GM20431 (cell line): ENCODE measurements around the gene GCSH.

ENCODE experiments used
- in situ Hi-C: fragments of 300-500 bp; cut with MseI, MboI; formaldehyde crosslinking; loops from one replicate; pipeline ENCODE4 v1.15.0; 2020; ENCODE audit warnings: low sequenced_read_pairs; ENCODE audit not compliant: unreplicated experiment

Gene GCSH

DNA sequence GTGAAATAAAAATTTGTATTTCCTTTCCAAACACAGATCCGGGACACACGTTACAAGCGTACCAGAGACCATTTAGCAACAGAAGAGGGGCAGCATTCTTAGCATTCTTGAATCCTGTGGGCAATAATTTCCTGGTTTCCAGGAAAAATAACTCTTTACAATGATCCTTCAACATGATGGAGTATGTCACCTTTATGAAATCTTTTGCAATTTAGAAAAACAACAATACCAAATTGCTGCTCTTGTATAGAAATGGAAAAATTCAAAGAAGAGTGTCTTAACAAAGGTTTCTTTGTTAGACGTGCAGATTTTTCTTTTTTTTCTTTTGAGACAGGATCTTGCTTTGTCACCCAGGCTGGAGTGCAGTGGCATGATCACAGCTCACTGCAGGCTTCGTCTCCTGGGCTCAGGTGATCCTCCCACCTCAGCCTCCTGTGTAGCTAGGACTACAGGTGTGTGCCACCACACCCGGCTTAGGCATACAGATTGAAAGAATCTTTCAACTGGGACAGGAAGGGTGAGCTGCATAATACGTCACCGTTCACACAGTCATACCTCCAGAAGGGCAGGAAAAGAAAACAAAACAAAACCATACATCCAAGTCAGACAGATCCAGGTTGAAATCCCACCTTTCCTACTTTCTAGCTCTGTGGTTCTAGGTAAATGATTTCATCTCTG is 10.8 kb upstream of the GCSH start:
- in situ Hi-C loops = no loop called here

DNA sequence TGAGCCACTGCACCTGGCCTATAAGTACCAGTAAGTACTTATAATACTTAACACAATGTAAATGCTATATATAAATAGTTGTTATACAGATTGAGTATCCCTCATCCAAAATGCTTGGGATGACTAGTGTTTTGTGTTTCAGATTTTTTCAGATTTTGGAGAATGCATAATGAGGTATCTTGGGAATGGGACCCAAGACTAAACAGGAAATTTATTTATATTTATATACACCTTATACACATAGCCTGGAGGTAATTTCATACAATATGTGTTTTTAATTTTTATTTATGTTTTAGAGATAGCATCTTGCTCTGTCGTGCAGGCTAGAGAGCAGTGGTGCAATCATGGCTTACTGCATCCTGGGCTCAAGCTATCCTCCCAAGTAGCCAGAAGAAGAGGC is 9.8 kb upstream of the GCSH start:
- in situ Hi-C loops = no loop called here

DNA sequence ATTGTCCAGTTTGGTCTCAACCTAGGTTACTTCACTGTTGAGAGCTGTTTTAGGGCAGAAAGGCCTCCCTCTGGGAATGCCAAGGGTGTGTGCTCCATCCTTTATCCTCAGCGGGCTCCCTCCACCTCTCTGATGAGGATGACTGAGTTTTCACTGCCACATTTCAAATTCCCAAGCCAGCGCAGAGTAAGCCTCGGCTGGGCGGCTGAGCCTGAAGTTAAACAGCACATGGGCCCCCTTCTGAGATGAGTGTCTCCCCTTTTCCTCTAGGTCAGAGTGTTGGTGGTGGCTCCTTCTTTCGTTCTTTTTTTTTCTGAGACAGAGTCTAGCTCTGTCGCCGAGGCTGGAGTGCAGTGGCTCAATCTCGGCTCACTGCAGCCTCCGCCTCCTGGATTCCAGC is 5.5 kb upstream of the GCSH start:
- in situ Hi-C loops = no loop called here

DNA sequence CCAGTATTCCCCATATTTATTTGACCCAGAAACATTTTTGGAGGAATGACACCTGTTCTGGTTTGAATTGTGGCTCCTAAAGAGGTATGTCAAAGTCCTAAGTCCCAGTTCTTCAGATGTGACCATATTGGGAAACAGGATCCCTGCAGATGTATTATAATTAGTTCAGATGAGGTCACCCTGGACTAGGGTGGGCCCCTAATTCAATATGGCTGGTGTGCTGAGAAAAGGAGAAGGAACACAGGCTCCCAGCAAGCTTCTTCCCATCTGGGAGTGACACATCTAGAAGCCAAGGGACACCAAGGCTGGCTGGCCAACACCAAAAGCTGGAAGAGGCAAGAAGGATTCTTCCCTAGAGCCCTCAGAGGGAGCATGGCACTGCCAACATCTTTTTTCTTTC is 3.8 kb upstream of the GCSH start:
- in situ Hi-C loops = no loop called here

DNA sequence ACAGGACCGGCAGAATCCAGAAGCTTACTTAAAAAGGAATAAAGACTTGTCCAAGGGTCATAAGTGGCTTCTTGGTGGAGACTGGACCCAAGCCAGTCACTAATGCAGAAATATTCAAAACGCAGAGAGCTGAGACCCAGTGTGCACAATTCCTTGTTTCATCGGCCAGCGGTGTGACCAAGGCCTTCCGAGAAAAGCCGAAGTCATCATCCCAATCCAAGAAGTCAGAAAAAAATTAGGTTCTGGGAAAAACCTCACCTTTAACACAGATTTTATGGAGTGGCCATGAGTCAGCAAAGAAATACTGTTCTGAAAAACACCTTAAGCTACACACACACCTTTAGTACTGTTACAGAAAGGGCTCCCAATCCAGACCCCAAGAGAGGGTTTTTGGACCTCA is 1.0 kb upstream of the GCSH start:
- in situ Hi-C loops = no loop called here

DNA sequence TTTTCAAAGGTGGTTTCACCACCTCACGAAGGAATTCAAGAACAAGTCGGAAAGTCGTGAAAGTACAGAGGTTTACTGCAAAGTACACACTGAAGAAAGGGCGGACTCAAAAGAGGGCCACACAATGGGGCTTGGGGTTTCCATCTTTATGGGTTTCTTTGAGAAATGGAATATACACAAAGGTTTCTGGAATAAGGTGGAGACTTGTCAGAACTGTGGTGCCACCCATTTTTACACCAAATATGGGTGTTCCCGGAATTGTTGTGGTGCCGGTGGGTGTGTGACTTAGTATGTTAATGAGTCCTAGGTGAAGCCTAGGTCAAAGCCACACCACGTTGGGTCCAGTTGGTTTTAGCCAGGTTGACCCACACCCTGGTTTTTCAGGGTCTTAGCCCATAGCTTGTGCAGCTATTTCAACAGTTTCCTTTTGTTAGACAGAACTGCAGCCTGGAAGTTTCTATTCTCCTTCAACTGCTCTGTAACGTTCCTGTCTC is 567 bp upstream of the GCSH start:
- in situ Hi-C loops = no loop called here

DNA sequence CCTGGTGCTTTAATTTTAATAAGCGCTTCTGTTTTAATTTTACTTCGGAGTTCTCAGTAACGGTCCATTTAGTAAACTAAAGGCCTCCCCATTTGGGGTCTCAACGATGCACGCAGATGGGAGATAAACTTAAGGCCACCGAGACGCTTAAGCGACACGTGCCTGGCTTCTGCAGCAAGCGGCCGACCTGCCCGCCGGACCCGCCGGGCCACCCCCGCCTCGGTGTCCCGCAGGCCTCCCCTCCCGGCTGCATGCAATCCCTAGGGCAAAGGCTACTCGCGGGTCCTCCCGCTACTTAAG is 592 bp downstream of the GCSH start:
- in situ Hi-C loops = no loop called here

DNA sequence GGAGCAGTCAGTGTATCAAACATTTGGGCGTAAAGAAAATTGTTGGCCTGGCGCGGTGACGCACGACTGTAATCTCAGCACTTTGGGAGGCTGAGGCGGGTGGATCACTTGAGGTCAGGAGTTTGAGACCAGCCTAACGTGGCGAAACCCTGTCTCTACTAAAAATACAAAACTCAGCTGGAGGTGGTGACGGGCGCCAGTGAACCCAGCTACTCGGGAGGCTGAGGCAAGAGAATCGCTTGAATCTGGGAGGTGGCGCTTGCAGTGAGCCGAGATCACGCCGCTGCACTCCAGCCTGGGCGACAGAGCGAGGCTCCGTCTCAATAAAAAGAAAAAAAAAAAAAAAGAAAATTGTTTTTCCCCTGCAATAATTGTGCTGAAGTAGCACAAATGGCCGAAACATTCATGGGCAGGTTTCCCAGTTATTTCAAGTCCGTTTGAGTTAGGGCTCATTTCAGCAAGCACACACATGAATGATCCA is 1.4 kb downstream of the GCSH start:
- in situ Hi-C loops = no loop called here

DNA sequence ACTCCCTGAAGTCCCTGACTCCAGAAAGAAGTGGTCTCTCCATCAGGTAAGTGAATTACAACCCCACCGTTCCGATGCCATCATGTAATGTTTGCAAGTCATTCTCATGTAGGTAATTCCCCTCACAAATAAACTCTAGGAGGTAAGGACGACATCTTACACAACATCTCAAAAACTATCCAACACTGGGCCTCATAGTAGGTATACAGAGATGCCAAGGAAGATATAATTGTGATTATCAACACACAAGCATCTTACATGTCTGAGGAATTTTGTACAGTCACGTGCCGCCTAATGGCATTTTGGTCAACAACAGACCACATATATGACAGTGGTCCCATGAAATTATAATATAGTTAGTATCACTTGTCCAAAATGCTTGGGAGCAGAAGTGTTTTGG is 7.4 kb downstream of the GCSH start:
- in situ Hi-C loops = no loop called here

DNA sequence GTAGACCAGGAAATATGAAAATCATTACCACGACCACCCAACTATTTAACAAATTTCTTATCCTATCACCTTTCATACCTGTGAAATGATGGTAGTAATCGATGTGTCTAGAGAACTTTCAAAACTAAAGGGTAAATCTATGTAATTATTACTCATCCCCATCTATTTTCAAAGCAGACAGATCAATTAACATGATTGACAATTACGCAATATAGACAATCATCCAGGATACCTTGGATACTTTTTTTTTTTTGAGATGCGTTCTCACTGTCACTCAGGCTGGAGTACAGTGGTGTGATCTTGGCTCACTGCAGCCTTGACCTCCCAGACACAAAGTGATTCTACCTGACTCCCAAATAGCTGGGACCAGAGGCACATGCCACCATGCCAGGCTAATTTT is 15.2 kb downstream of the GCSH start:
- in situ Hi-C loops = no loop called here

DNA sequence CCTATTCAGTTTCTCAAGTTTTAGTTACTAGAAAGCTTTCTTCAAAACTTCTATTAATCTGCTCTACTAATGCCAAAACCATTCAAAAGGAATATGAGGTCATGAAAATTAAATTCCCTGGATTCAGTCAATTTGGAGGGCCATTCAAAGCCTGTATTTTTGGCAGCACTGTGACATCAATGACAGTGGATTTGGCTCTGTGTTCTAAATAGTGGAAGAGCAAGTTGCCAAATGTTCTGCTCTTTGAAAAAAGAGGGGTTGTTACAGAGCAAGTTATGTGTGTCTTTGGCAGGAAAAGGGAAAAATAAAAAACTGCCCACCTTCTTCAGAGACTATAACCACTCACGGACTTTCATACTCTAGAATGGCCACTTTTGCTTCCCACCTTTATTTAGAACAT is 16.0 kb downstream of the GCSH start:
- in situ Hi-C loops = no loop called here

DNA sequence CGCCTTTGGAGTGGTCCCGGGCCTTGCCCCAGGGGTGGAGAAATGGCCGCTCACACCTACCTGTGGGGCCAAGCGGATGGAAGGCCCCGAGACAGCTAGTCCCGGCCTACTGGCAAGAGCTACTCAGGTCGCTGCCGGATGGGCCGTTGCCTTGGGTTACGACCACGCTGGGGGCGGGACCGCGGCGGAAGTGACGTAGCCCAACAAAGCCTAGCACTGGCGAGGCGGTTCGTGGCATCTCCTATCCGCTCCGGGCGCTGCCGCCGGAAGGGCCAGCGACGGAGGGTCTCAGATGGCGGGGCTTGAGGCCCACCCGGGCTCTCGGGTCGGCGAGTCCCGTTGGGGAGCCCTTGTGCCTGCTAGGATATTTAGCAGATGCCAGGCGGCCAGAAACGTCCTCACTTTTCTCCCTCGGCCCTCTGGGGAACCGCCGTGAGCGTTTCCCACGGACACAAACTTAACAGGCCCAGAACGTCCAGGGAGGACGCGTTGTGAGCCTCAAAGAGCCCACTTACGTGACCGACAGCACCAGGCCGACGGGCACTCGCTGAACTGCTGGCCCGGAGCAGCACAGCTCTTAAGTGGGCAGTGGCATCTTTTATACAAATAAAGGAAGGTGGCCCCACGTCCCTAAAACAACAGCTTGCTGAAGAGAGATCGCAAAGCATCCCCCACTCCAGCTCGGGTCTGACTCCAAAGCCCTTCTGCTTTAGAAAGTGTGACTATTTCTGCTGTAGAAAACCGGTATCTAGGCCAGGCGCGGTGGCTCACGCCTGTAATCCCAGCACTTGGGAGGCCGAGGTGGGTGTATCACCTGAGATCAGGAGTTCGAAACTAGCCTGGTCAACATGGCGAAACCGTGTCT is 18.9 kb downstream of the GCSH start, which contains the start of gene C16orf46:
C16orf46 (minus strand) TSS at position 163 of the 865 bp plus-strand sequence. CDS start 13,283 bp downstream, outside the sequence.
- in situ Hi-C loops = no loop called here

DNA sequence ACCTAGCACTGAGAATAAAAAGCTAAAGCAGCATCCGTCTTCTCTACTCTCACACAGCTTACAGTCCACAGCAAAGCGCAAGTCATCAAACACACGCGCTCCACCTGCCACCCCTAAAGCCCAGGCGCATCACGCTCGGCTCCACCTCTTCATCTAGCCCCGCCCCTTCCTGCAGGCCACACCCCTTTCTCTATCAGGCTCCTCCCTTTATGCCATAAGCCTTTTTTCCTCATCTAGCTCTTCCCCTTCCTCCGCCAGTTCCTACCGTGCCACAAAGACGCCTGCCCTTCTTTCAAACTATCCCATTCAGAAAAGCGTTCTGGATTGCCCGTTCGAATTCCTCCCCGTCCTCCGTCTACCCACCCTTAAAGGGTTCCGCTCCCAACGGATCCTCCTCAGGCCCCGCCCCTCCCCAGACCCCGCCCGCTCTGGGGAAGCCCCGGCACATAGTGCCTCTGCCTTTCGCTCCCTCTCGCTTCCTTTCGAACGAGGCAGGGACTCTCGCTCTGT is 19.6 kb downstream of the GCSH start:
- in situ Hi-C loops = no loop called here

DNA sequence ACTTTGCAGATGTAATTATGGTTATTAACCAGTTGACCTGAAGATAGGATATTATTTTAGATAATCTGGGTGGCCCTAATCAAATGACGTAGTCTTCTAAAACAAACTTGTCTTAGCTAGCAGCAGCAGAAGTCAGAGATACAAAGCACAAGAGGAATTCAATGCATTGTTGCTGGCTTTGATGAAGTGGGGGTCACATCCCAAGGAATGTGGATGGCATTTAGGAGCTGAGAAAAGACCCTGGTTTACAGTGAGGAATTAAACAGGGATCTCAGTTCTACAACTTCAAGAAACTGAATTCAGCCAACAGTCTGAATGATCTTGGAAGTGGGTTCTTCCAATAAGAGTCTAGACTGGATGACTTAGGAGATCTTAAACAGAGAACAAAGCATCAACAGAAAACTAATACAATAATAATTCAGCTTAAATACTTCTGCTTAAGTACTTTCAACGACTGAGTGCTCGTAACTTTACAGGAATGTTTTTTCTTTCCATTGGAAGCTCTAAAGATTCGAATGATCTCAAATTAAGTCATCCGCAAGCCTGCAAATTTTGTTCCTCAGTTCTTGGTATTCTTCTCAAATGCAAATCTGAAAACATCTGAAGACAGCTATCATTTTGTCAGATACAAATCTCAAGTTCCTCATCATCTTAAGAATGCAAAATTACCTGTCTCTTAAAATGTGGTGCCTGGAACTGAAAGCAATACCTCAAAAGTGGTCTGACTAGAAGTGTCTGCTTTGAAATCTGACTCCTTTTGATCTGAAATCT is 22.4 kb downstream of the GCSH start:
- in situ Hi-C loops = no loop called here

DNA sequence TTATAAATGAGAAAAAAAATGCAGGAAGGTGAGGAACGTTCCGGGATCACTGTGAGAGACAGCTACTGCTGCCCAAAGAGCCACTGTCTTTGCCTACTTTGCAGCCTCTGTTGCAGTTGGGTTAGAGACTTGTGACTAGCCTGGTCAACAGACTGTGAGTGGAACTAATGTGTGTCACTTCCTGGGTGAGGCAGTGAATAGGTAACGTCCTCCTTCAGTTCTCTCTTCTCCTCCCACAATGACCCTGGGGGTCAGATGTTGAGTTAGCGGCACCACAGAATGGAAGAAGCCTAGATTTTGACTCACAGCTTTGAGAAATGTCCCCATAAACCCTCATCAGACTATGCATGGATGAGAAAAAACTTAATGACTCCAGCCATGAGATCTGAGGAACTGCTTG is 24.4 kb downstream of the GCSH start:
- in situ Hi-C loops = no loop called here

DNA sequence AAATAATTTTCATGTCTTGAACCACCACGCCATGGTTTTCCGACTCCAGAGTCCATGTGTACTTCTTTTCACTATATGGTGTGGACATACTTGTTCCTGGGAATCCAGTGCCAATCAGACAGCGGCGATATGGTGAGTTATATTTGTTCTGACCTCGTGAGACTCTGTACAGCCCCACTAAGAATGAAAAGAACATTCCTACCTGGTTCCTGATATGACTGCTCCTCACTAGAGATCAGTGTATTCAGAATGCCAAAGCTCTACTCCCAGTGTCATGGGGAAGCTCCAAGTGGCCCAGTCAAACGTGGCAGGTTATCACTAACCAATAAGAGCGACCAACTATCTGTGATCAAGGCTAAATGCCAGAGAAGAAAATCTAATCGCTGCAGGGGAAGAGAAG is 25.2 kb downstream of the GCSH start:
- in situ Hi-C loops = no loop called here

DNA sequence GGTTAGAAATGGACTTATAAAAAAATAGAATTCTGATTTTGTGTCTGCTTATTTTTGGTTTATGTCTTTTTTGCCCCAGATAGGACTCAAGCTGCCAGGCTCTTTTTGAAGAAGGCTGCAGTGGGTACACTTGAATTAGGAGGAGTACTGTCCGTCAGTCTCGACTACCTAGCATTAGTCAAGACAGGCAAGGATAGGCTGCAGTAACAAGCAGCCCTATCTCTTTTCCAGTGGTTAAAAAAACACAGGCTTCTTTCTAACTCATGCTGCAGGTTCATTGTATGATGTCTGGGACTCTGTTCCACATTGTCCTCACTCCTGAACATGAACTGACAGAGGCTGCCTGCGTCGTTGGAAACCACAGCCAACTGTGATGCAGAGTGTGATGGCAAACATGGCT is 27.1 kb downstream of the GCSH start:
- in situ Hi-C loops = no loop called here

DNA sequence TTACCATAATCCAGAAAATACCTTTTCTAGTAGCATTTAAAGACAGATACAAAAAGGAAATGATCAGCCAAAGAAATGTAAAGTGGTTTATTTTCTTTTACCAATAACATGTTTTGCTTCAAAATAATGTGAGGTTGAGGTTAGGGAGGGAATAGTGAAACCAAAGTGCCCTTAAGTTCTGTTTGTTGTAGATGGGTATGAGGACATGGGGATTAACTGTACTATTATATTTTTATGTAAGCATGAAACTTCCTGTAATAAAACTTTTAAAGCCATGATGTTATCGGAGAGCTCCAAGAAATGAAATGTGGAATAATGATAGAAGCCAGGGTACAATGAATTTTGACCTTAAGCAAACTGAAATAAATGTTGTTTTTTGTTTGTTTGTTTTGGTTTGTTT is 29.0 kb downstream of the GCSH start:
- in situ Hi-C loops = no loop called here

DNA sequence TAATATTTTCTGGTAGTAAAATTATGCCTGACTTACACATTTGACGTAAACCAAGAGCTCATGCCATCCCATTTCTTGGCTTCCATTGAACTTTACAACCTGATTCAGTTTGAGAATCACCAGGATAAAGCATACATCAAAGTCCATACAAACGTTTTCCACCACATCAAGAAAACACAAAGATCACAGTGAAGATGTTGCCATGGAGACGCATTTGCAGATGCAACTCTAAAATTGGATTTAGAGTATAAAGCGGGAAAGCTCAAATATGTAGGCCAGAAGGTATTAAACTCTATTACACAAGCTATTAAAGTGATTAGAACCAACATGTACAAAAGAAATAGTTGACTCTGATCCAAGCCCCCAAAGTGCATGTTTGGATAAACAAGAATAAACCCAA is 29.5 kb downstream of the GCSH start:
- in situ Hi-C loops = no loop called here

DNA sequence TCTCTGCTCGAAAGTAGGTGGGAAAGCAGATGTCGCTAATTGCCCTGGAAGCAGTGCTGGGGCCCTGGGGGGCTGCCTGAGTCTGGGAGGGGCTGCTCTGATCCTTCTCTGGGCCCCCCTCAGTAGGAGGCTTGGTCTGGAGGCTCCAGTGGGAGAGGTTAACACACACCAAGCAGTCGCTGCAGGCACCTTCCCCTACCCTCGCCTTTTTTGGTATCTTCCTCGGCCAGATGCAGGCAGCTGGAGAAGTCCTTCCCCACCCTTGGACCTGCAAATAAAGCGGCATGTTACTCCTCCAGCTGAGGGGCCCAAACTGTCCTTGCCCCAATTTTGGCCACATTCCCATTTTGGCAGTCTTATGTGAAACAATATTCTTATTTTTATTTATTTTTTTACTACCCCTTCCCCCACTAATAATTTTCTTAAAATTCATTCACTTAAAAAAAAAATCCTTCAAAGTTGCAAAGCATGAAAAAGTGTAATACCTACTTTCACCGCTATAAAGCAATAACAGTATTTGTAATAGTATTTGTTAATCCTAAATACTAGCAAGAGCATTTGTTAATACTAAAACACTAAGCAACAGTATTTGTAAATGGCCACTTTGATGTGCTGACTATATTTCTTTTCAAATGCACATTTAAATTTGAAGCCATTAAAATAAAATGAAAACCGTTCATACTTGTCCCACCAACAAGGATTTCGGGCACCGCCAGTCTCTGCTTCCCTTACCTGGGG is 34.2 kb downstream of the GCSH start:
- in situ Hi-C loops = no loop called here
